HCT116 (cell line): ENCODE results near the gene DMRT2.

ENCODE experiments used
- ATF3 ChIP-seq: IDR thresholded peaks from 2 replicates; pipeline ENCODE4 v1.6.1; 2012
- CEBPB ChIP-seq: IDR thresholded peaks from 2 replicates; pipeline ENCODE4 v1.6.1; 2012; ENCODE audit warnings: low read depth
- EZH2 ChIP-seq: fragments of 200-600 bp; sonication (generic); IDR thresholded peaks from 2 replicates; pipeline ENCODE4 v1.6.1; 2017; ENCODE audit warnings: antibody characterized with exemption, mixed run types
- EZH2phosphoT487 ChIP-seq: fragments of 200-600 bp; IDR thresholded peaks from 2 replicates; pipeline ENCODE4 v1.6.1; 2018; ENCODE audit warnings: antibody characterized with exemption, borderline replicate concordance
- POLR2A ChIP-seq: IDR thresholded peaks from 2 replicates; pipeline ENCODE4 v1.7.0; 2011; ENCODE audit warnings: borderline replicate concordance; ENCODE audit not compliant: insufficient read depth, insufficient read length; ENCODE audit errors: extremely low read depth
- POLR2AphosphoS5 ChIP-seq: IDR thresholded peaks from 2 replicates; pipeline ENCODE4 v1.6.1; 2011; ENCODE audit warnings: mild to moderate bottlenecking, low read depth, low read length, moderate library complexity
- ZNF274 ChIP-seq: fragments of 200-500 bp; sonication (Bioruptor generic); IDR thresholded peaks from 2 replicates; pipeline ENCODE4 v1.6.1; 2014; ENCODE audit warnings: mild to moderate bottlenecking, low read depth, low read length, inconsistent platforms
- TF ChIP-seq, protein P1 (sequence below), 3 experiments: fragments of 200-600 bp in 1 of 3; sonication (generic) in 1 of 3; IDR thresholded peaks in 2 of 3; conservative IDR thresholded peaks in 1 of 3; 2 replicates each; pipeline ENCODE4 v1.5.1; 2012 to 2017; ENCODE audit warnings: low read depth in 2 of 3, low read length in 2 of 3, antibody characterized with exemption in 1 of 3, borderline replicate concordance in 1 of 3, control low read depth in 1 of 3, mild to moderate bottlenecking in 1 of 3, mixed read lengths in 1 of 3, mixed run types in 1 of 3, moderate library complexity in 1 of 3; ENCODE audit not compliant: insufficient read depth in 1 of 3

- TF ChIP-seq EZH2phosphoT487 (no peak), ZNF274 (no peak), CEBPB (no peak), POLR2AphosphoS5 (no peak), POLR2A (no peak), EZH2 (no peak), ATF3 (no peak)
- TF ChIP-seq, protein P1, sequence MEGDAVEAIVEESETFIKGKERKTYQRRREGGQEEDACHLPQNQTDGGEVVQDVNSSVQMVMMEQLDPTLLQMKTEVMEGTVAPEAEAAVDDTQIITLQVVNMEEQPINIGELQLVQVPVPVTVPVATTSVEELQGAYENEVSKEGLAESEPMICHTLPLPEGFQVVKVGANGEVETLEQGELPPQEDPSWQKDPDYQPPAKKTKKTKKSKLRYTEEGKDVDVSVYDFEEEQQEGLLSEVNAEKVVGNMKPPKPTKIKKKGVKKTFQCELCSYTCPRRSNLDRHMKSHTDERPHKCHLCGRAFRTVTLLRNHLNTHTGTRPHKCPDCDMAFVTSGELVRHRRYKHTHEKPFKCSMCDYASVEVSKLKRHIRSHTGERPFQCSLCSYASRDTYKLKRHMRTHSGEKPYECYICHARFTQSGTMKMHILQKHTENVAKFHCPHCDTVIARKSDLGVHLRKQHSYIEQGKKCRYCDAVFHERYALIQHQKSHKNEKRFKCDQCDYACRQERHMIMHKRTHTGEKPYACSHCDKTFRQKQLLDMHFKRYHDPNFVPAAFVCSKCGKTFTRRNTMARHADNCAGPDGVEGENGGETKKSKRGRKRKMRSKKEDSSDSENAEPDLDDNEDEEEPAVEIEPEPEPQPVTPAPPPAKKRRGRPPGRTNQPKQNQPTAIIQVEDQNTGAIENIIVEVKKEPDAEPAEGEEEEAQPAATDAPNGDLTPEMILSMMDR (IDR thresholded peaks at IDR 0.05 in 2 of 3, conservative IDR thresholded peaks at IDR 0.05 in 1 of 3; ENCODE audit: borderline replicate concordance in 1 of 3, insufficient read depth in 1 of 3, low read depth in 2 of 3, low read length in 2 of 3): no peak
Measured at GRCh38 chr9:1008216-1008615, 41.9 kb upstream of the DMRT2 start.
